Activated T-cell treated with anti-CD3 and anti-CD28 coated beads for 4 hours (primary cell): Measurements from ENCODE around the gene TSPYL4.

ENCODE experiments used
- DNase-seq: peaks from one replicate; pipeline ENCODE4 v3.0.0-alpha.2; 2020

Gene TSPYL4

GRCh38 chr6:116268589-116269293, 14.9 kb upstream of the TSPYL4 start:
- DNase-seq, result no peak

GRCh38 chr6:116267836-116268588, 14.1 kb upstream of the TSPYL4 start:
- DNase-seq, result no peak

GRCh38 chr6:116266803-116267202, 12.9 kb upstream of the TSPYL4 start:
- DNase-seq, result no peak

- DNase-seq, result no peak
These were observed 11.4 kb upstream of the TSPYL4 start for GRCh38 chr6:116265041-116265829.

GRCh38 chr6:116263353-116263752, 9.5 kb upstream of the TSPYL4 start:
- no peak for DNase-seq

- no peak for DNase-seq
These were observed 4.6 kb upstream of the TSPYL4 start for GRCh38 chr6:116258520-116258919.

GRCh38 chr6:116256694-116257093, 2.8 kb upstream of the TSPYL4 start:
- no peak for DNase-seq

GRCh38 chr6:116255246-116255800, 1.4 kb upstream of the TSPYL4 start:
- DNase-seq, result no peak

GRCh38 chr6:116254297-116255056, 602 bp upstream of the TSPYL4 start:
- no peak for DNase-seq

- no peak for DNase-seq
These were observed 729 bp downstream of the TSPYL4 start for GRCh38 chr6:116253188-116253504.

GRCh38 chr6:116251568-116252384, 2.1 kb downstream of the TSPYL4 start:
- no peak for DNase-seq

GRCh38 chr6:116248577-116248976, 5.3 kb downstream of the TSPYL4 start:
- no peak for DNase-seq

GRCh38 chr6:116247285-116247684, 6.6 kb downstream of the TSPYL4 start:
- DNase-seq, result no peak

- no peak for DNase-seq
These were observed 7.8 kb downstream of the TSPYL4 start for GRCh38 chr6:116246089-116246488.

- no peak for DNase-seq
These were observed 9.6 kb downstream of the TSPYL4 start for GRCh38 chr6:116244284-116244683.

GRCh38 chr6:116239856-116240255, 14.0 kb downstream of the TSPYL4 start:
- no peak for DNase-seq

- no peak for DNase-seq
These were observed 14.6 kb downstream of the TSPYL4 start for GRCh38 chr6:116239256-116239655.

- no peak for DNase-seq
These were observed 15.8 kb downstream of the TSPYL4 start for GRCh38 chr6:116238083-116238482.

GRCh38 chr6:116234689-116235088, 19.2 kb downstream of the TSPYL4 start:
- no peak for DNase-seq

- DNase-seq, result no peak
These were observed 24.5 kb downstream of the TSPYL4 start for GRCh38 chr6:116229287-116229913.

GRCh38 chr6:116223355-116223754, 30.5 kb downstream of the TSPYL4 start:
- DNase-seq, result no peak
